KMS-11 (cell line): ENCODE results near the gene HCN3.
"Not testable (repeated sequence)": the region's sequence is repeated elsewhere in the genome, so short reads cannot be mapped to it uniquely, and the experiment has no call there.

Source experiments
- H2AFZ ChIP-seq: fragments of 200-600 bp; sonication (generic); 2 replicates; pipeline ENCODE4 v1.6.1; 2016; ENCODE audit warnings: antibody characterized with exemption, mixed run types, low read depth
- H3K27ac ChIP-seq: fragments of 200-600 bp; sonication (generic); 2 replicates; pipeline ENCODE4 v1.6.1; 2016; ENCODE audit warnings: mild to moderate bottlenecking, mixed run types
- H3K27me3 ChIP-seq: fragments of 200-600 bp; sonication (generic); 2 replicates; pipeline ENCODE4 v1.6.1; 2017; ENCODE audit warnings: mild to moderate bottlenecking, low read depth, mixed run types, moderate library complexity; ENCODE audit not compliant: insufficient read depth
- H3K36me3 ChIP-seq: fragments of 200-600 bp; sonication (generic); 2 replicates; pipeline ENCODE4 v1.6.1; 2017; ENCODE audit warnings: mild to moderate bottlenecking, mixed run types; ENCODE audit not compliant: insufficient read depth
- H3K4me1 ChIP-seq: fragments of 200-600 bp; sonication (generic); 2 replicates; pipeline ENCODE4 v1.6.1; 2016; ENCODE audit warnings: mild to moderate bottlenecking, low read depth, mixed run types; ENCODE audit not compliant: poor library complexity, severe bottlenecking
- H3K4me2 ChIP-seq: fragments of 200-600 bp; sonication (generic); 2 replicates; pipeline ENCODE4 v1.7.0; 2016; ENCODE audit warnings: mild to moderate bottlenecking, mixed run types
- H3K4me3 ChIP-seq: fragments of 200-600 bp; sonication (generic); IDR thresholded peaks from 2 replicates; pipeline ENCODE4 v1.6.1; 2017; ENCODE audit warnings: low read depth, low read length, mixed read lengths; ENCODE audit not compliant: insufficient read depth
- H3K79me2 ChIP-seq: fragments of 200-600 bp; sonication (generic); 2 replicates; pipeline ENCODE4 v1.6.1; 2016; ENCODE audit warnings: low read depth, mixed run types; ENCODE audit not compliant: insufficient read depth
- H3K9ac ChIP-seq: fragments of 200-600 bp; sonication (generic); 2 replicates; pipeline ENCODE4 v1.6.1; 2016; ENCODE audit warnings: mild to moderate bottlenecking, mixed run types
- H4K20me1 ChIP-seq: fragments of 200-600 bp; sonication (generic); 2 replicates; pipeline ENCODE4 v1.6.1; 2016; ENCODE audit warnings: mild to moderate bottlenecking, mixed run types; ENCODE audit not compliant: insufficient read depth
- TF ChIP-seq, protein P1 (sequence below): fragments of 200-600 bp; sonication (generic); conservative IDR thresholded peaks from 2 replicates; pipeline ENCODE4 v1.6.1; 2017; ENCODE audit warnings: low read depth, mild to moderate bottlenecking, antibody characterized with exemption, low read length, moderate library complexity, mixed read lengths

The HCN3 gene

DNA sequence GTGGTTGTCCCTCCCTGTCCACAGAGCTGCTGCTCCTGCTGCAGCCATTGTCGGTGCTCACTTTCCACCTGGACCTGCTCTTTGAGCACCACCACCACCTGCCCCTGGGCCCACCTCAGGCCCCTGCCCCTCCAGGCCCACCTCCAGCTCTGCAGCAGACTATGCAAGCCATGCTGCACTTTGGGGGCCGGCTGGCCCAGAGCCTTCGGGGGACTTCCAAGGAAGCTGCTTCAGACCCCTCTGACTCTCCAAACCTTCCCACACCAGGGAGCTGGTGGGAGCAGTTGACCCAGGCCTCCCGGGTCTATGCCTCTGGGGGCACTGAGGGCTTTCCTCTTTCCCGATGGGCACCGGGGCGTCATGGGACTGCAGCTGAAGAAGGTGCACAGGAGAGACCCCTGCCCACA lies 49.4 kb downstream of the HCN3 start:
- Histone ChIP-seq H3K27me3 (no peaks in the 10 kb centered on the region), H2AFZ (no peak overlapping the region), H3K4me1 (peaks cover 20% of the 10 kb centered on the region), H3K4me3 (no peak overlapping the region), H3K9ac (no peak overlapping the region), H4K20me1 (no peaks in the 10 kb centered on the region; the same call in 1 of the 2 replicates), H3K79me2 (no peaks in the 10 kb centered on the region), H3K4me2 (no peak overlapping the region), H3K36me3 (no peaks in the 10 kb centered on the region; the same call in 1 of the 2 replicates), H3K27ac (no peak overlapping the region)
- TF ChIP-seq, protein P1, sequence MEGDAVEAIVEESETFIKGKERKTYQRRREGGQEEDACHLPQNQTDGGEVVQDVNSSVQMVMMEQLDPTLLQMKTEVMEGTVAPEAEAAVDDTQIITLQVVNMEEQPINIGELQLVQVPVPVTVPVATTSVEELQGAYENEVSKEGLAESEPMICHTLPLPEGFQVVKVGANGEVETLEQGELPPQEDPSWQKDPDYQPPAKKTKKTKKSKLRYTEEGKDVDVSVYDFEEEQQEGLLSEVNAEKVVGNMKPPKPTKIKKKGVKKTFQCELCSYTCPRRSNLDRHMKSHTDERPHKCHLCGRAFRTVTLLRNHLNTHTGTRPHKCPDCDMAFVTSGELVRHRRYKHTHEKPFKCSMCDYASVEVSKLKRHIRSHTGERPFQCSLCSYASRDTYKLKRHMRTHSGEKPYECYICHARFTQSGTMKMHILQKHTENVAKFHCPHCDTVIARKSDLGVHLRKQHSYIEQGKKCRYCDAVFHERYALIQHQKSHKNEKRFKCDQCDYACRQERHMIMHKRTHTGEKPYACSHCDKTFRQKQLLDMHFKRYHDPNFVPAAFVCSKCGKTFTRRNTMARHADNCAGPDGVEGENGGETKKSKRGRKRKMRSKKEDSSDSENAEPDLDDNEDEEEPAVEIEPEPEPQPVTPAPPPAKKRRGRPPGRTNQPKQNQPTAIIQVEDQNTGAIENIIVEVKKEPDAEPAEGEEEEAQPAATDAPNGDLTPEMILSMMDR: no peak

DNA sequence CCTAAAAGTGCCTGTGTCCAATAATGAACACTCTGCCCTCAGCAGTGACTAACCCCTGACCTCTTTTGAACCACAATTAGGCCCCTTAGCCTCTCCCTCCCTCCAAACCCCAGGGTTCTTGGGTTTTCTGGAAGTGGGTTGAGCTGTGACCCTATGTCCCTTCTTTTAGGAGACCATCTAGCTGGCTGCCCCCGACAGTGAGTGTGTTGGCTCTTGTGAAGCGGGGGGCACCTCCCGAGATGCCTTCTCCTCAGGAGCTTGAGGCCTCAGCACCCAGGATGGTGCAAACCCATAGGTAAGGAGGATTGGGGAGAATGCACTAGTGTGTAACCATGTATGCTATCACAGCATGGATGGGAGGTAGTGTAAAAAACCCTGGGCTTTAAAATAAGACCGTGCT lies 50.7 kb downstream of the HCN3 start:
- no peak overlapping the region for H3K9ac ChIP-seq
- TF ChIP-seq, protein P1: 0 out of 2 replicates have a peak, but pooled peaks have one; percentile 7
- no peaks in the 10 kb centered on the region for H3K27me3 ChIP-seq
- H4K20me1 ChIP-seq: no peaks in the 10 kb centered on the region; the same call in 1 of the 2 replicates
- peaks cover 13% of the 10 kb centered on the region for H3K4me1 ChIP-seq
- H3K27ac ChIP-seq: peak overlapping the region; percentile 1; the same call in 1 of the 2 replicates
- H2AFZ ChIP-seq: no peak overlapping the region
- no peak overlapping the region for H3K4me3 ChIP-seq
- H3K36me3 ChIP-seq: no peaks in the 10 kb centered on the region; the same call in 1 of the 2 replicates
- H3K4me2 ChIP-seq: no peak overlapping the region
- no peaks in the 10 kb centered on the region for H3K79me2 ChIP-seq

DNA sequence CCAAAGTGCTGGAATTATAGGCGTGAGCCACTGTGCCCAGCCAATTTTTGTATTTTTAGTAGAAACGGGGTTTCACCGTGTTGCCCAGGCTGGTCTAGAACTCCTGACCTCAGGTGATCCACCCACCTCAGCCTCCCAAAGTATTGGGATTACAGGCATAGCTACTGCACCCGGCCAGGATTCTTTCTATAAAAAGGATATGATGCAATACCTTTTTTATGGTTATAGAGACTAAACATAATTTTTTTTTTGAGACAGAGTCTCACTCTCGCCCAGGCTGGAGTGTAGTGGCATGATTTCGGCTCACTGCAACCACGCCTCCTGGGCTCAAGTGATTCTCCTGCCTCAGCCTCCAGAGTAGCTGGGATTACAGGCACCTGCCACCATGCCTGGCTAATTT lies 51.6 kb downstream of the HCN3 start:
- H4K20me1 ChIP-seq, H3K9ac ChIP-seq, H3K27me3 ChIP-seq, H3K4me2 ChIP-seq, H3K4me3 ChIP-seq, H3K79me2 ChIP-seq, H3K36me3 ChIP-seq, H3K27ac ChIP-seq, H2AFZ ChIP-seq: not testable (repeated sequence)
- peaks cover 13% of the 10 kb centered on the region for H3K4me1 ChIP-seq

DNA sequence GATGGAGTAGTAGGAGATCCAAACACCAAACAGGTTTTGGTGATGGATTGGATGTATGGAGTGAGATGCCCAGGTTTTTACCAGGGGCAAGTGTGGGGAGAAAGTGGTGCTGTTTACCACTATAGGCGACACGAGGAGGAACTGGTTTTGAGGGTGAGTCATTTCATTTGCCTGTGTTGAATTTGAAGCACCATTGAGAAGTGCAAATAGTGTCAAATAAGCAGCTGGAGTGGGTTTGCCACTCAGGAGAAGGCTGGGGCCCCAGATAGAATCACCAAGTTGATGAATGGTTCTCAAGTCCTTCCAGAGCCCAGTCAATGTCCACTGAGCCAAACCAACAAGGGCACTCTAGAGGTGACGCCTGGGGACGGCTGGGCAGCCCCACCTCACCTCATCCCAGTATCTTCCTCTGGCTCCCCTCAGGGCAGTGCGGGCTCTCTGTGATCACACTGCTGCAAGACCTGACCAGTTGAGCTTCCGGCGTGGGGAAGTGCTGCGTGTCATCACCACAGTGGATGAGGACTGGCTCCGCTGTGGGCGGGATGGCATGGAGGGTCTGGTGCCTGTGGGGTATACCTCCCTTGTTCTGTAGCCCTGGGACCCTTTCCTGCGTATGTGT lies 52.8 kb downstream of the HCN3 start:
- Histone ChIP-seq H3K9ac (no peak overlapping the region), H3K79me2 (no peaks in the 10 kb centered on the region), H3K4me1 (peaks cover 8% of the 10 kb centered on the region), H3K4me2 (no peak overlapping the region), H3K27me3 (no peaks in the 10 kb centered on the region), H3K4me3 (peak overlapping the region; percentile 6), H3K27ac (no peak overlapping the region), H3K36me3 (no peaks in the 10 kb centered on the region; the same call in 1 of the 2 replicates), H4K20me1 (no peaks in the 10 kb centered on the region; the same call in 1 of the 2 replicates), H2AFZ (no peak overlapping the region)
- TF ChIP-seq, protein P1: no peak

DNA sequence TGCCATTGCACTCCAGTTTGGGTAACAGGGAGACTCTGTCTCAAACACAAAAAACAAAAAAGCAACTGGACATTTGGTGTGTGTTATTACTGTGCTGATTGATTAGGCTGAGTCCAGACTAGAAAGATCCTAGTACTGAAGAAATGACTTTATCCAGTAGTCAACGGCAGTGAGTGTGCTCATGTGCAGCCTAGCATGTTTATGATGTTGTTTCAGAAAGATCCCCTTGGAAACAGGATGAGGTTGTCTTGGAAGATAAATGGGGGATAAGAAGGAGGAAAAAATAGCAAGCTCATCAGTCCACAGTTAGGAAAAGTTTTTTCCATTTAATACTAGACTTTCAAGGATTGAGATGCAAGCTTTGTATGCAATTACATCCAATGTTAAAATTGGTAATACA lies 57.7 kb downstream of the HCN3 start:
- no peak overlapping the region for H3K4me3 ChIP-seq
- no peaks in the 10 kb centered on the region for H3K4me1 ChIP-seq
- TF ChIP-seq, protein P1: no peak
- no peak overlapping the region for H2AFZ ChIP-seq
- no peak overlapping the region for H3K9ac ChIP-seq
- no peak overlapping the region for H3K27ac ChIP-seq
- H4K20me1 ChIP-seq: no peaks in the 10 kb centered on the region; the same call in 1 of the 2 replicates
- H3K79me2 ChIP-seq: no peaks in the 10 kb centered on the region
- peaks cover 4% of the 10 kb centered on the region; the same call in 1 of the 2 replicates for H3K36me3 ChIP-seq
- H3K4me2 ChIP-seq: no peak overlapping the region
- H3K27me3 ChIP-seq: no peaks in the 10 kb centered on the region
